ENCODE data around the gene GTF2H4. TPM values are rescaled to one million over a fixed set of nuclear protein-coding genes. Genes with fewer than 3 reads are reported as not detected.

Gene GTF2H4
- polyA plus RNA-seq, 1 donor from 2014 or later: 101 TPM

GRCh38 chr6:30881392-30882203 is 26.4 kb upstream of the GTF2H4 start:
- H3F3A ChIP-seq (ENCODE audit: insufficient read depth, low read length, poor library complexity, severe bottlenecking): peaks cover 26% of the 10 kb centered on the region
- H3K79me2 ChIP-seq (replicated peaks; ENCODE audit: insufficient read depth, low read length): peaks cover 78% of the 10 kb centered on the region
- no peaks in the 10 kb centered on the region for H3K9me2 ChIP-seq (ENCODE audit: insufficient read depth, low read length)
- H3K36me3 ChIP-seq (ENCODE audit: insufficient read depth, low read length): no peaks in the 10 kb centered on the region
- H3K9me3 ChIP-seq (ENCODE audit: low read length): no peaks in the 10 kb centered on the region
- no peak for TF ChIP-seq RAD21 (conservative IDR thresholded peaks at IDR 0.05)
- TF ChIP-seq CTCF (IDR thresholded peaks at IDR 0.05; ENCODE audit: poor library complexity, severe bottlenecking): no peak
- TF ChIP-seq SMC3 (conservative IDR thresholded peaks at IDR 0.05; ENCODE audit: poor library complexity): no peak
- no peak for TF ChIP-seq REST (IDR thresholded peaks at IDR 0.05; ENCODE audit: borderline replicate concordance)
- TF ChIP-seq TAF1 (IDR thresholded peaks at IDR 0.05; ENCODE audit: low read depth): peak; percentile 6
- TF ChIP-seq EP300 (conservative IDR thresholded peaks at IDR 0.05; ENCODE audit: poor library complexity, severe bottlenecking): no peak
- peak overlapping the region; percentile 100 for H3K27ac ChIP-seq (ENCODE audit: low read length)
- H3K27me3 ChIP-seq (ENCODE audit: insufficient read depth, low read depth, low read length): no peaks in the 10 kb centered on the region
- peak overlapping the region; percentile 72 for H3K4me3 ChIP-seq (ENCODE audit: low read length)
- H4K20me1 ChIP-seq (ENCODE audit: insufficient read depth): no peaks in the 10 kb centered on the region
- H3K9ac ChIP-seq (ENCODE audit: low read length): peak overlapping the region; percentile 99
- peak overlapping the region; percentile 84 for H3K4me2 ChIP-seq (ENCODE audit: low read length)
- no peak overlapping the region for H2AFZ ChIP-seq (ENCODE audit: low read depth, low read length)

GRCh38 chr6:30882204-30882758 is 25.7 kb upstream of the GTF2H4 start:
- H3K27ac ChIP-seq (ENCODE audit: low read length): peak overlapping the region; percentile 100
- TF ChIP-seq CTCF (IDR thresholded peaks at IDR 0.05; ENCODE audit: poor library complexity, severe bottlenecking) (no peak), RAD21 (conservative IDR thresholded peaks at IDR 0.05) (no peak), EP300 (conservative IDR thresholded peaks at IDR 0.05; ENCODE audit: poor library complexity, severe bottlenecking) (no peak), POLR2AphosphoS5 (IDR thresholded peaks at IDR 0.05) (no peak), TAF1 (IDR thresholded peaks at IDR 0.05; ENCODE audit: low read depth) (peak; percentile 7), MXI1 (conservative IDR thresholded peaks at IDR 0.05; ENCODE audit: poor library complexity, severe bottlenecking) (no peak), EZH2 (IDR thresholded peaks at IDR 0.05; ENCODE audit: borderline replicate concordance, insufficient read depth, low read length, poor library complexity, severe bottlenecking) (no peak), REST (IDR thresholded peaks at IDR 0.05; ENCODE audit: borderline replicate concordance) (peak; percentile 59), SMC3 (conservative IDR thresholded peaks at IDR 0.05; ENCODE audit: poor library complexity) (no peak)
- peak overlapping the region; percentile 99 for H3K9ac ChIP-seq (ENCODE audit: low read length)
- peaks cover 26% of the 10 kb centered on the region for H3F3A ChIP-seq (ENCODE audit: insufficient read depth, low read length, poor library complexity, severe bottlenecking)
- H3K9me3 ChIP-seq (ENCODE audit: low read length): no peaks in the 10 kb centered on the region
- H4K20me1 ChIP-seq (ENCODE audit: insufficient read depth): no peaks in the 10 kb centered on the region
- no peaks in the 10 kb centered on the region for H3K9me2 ChIP-seq (ENCODE audit: insufficient read depth, low read length)
- no peaks in the 10 kb centered on the region for H3K36me3 ChIP-seq (ENCODE audit: insufficient read depth, low read length)
- H3K4me2 ChIP-seq (ENCODE audit: low read length): peak overlapping the region; percentile 84
- H3K27me3 ChIP-seq (ENCODE audit: insufficient read depth, low read depth, low read length): no peaks in the 10 kb centered on the region
- H3K79me2 ChIP-seq (replicated peaks; ENCODE audit: insufficient read depth, low read length): peaks cover 85% of the 10 kb centered on the region
- H2AFZ ChIP-seq (ENCODE audit: low read depth, low read length): no peak overlapping the region
- H3K4me3 ChIP-seq (ENCODE audit: low read length): peak overlapping the region; percentile 72
